HCT116 (cell line): Measurements from ENCODE around the gene GPR107. TPM values are rescaled to one million over a fixed set of nuclear protein-coding genes. Genes with fewer than 3 reads are reported as not detected.

Experiments used
- ATAC-seq: fragments of 200-7000 bp; cut with Tn5 transposase; 2 replicates; pipeline ENCODE4 v1.9.1; 2020; ENCODE audit warnings: mild to moderate bottlenecking, moderate library complexity
- BruUV-seq: library from RNA; stranded (reverse); fragments of 400-500 nt; replicated peaks from 2 replicates; lab custom pipeline; 2021; lab: Mats Ljungman, UMichigan
- CTCF ChIA-PET: fragments of 300-600 bp; sonication (Branson Sonifier 250); formaldehyde crosslinking; loops from one replicate; lab custom pipeline; 2021; ENCODE audit warnings: antibody characterized with exemption; lab: Charles Lee
- POLR2A ChIA-PET: fragments of 300-600, 350-600 bp; sonication (Branson Sonifier 250); formaldehyde crosslinking; loops from one replicate; lab custom pipeline; 2021; ENCODE audit warnings: antibody characterized with exemption; lab: Charles Lee
- RAD21 ChIA-PET, 2 experiments: fragments of 300-600 bp; sonication (Branson Sonifier 250); formaldehyde crosslinking; loops; one replicate each; lab custom pipeline; 2023; ENCODE audit warnings: low total read pairs in 2 of 2; ENCODE audit not compliant: uncharacterized antibody in 2 of 2, unreplicated experiment in 2 of 2, low non-redundant PET in 1 of 2; lab: Charles Lee
- DNase-seq: peaks from one replicate; pipeline ENCODE4 v3.0.0-alpha.2; 2010; ENCODE audit warnings: low read depth, low spot score
- H2AFZ ChIP-seq: fragments of 200-600 bp; shearing (Covaris generic), sonication (generic); 2 replicates; pipeline ENCODE4 v1.6.1; 2017; ENCODE audit warnings: low read depth, mixed run types, mixed read lengths, antibody characterized with exemption, low read length; ENCODE audit not compliant: poor library complexity, severe bottlenecking
- H3K27ac ChIP-seq: 2 replicates; pipeline ENCODE4 v1.5.1; 2012; ENCODE audit warnings: low read depth, low read length
- H3K27me3 ChIP-seq: fragments of 200-600 bp; sonication (generic); 2 replicates; pipeline ENCODE4 v1.6.1; 2016; ENCODE audit warnings: mixed run types, low read length, mixed read lengths; ENCODE audit not compliant: insufficient read depth
- H3K36me3 ChIP-seq, 2 experiments: fragments of 200-500 bp in 1 of 2; fragments of 200-600 bp in 1 of 2; sonication (Bioruptor generic) in 1 of 2; sonication (generic) in 1 of 2; 2 replicates each; pipeline versions ENCODE4 v1.5.1 to v1.6.1; 2014 to 2016; ENCODE audit warnings: low read length in 2 of 2, inconsistent platforms in 1 of 2, mixed read lengths in 1 of 2, mixed run types in 1 of 2; ENCODE audit not compliant: insufficient read depth in 2 of 2, control insufficient read depth in 1 of 2
- H3K4me1 ChIP-seq, 2 experiments: fragments of 200-600 bp in 1 of 2; sonication (generic) in 1 of 2; 2 replicates each; pipeline versions ENCODE4 v1.5.1 to v1.6.1; 2012 to 2017; ENCODE audit warnings: low read length in 2 of 2, inconsistent platforms in 1 of 2, mild to moderate bottlenecking in 1 of 2, mixed read lengths in 1 of 2, mixed run types in 1 of 2, moderate library complexity in 1 of 2; ENCODE audit not compliant: insufficient read depth in 2 of 2, control insufficient read depth in 1 of 2
- H3K4me2 ChIP-seq: fragments of 200-600 bp; sonication (generic); 2 replicates; pipeline ENCODE4 v1.6.1; 2017; ENCODE audit warnings: mixed run types, low read length, mixed read lengths
- H3K4me3 ChIP-seq, 2 experiments: fragments of 200-600 bp in 1 of 2; sonication (generic) in 1 of 2; replicated peaks in 1 of 2; 2 replicates each; pipeline ENCODE4 v1.5.1; 2011 to 2016; ENCODE audit warnings: low read length in 2 of 2, control low read depth in 1 of 2, low read depth in 1 of 2, mild to moderate bottlenecking in 1 of 2, mixed read lengths in 1 of 2, mixed run types in 1 of 2
- H3K79me2 ChIP-seq: fragments of 200-600 bp; sonication (generic); 2 replicates; pipeline ENCODE4 v1.6.1; 2017; ENCODE audit warnings: mild to moderate bottlenecking, mixed run types, low read length, moderate library complexity, mixed read lengths; ENCODE audit not compliant: insufficient read depth
- H3K9ac ChIP-seq: fragments of 200-600 bp; sonication (generic); 2 replicates; pipeline ENCODE4 v1.6.1; 2016; ENCODE audit warnings: low read length, mixed read lengths
- H3K9me2 ChIP-seq: fragments of 200-600 bp; sonication (generic), shearing (Covaris generic); 2 replicates; pipeline ENCODE4 v1.6.1; 2017; ENCODE audit warnings: mixed run types, mild to moderate bottlenecking, moderate library complexity; ENCODE audit not compliant: insufficient read depth
- H3K9me3 ChIP-seq, 2 experiments: fragments of 200-500 bp in 1 of 2; fragments of 200-600 bp in 1 of 2; sonication (Bioruptor generic) in 1 of 2; sonication (generic) in 1 of 2; 2 replicates each; pipeline ENCODE4 v1.6.1; 2014 to 2017; ENCODE audit warnings: low read length in 2 of 2, mixed read lengths in 2 of 2, inconsistent platforms in 1 of 2, low read depth in 1 of 2, mild to moderate bottlenecking in 1 of 2, mixed run types in 1 of 2, moderate library complexity in 1 of 2; ENCODE audit not compliant: control insufficient read depth in 1 of 2, insufficient read depth in 1 of 2
- H4K20me1 ChIP-seq: fragments of 200-600 bp; sonication (generic), shearing (Covaris generic); 2 replicates; pipeline ENCODE4 v1.6.1; 2017; ENCODE audit warnings: mixed run types, mild to moderate bottlenecking, moderate library complexity; ENCODE audit not compliant: insufficient read depth
- ATF3 ChIP-seq: IDR thresholded peaks from 2 replicates; pipeline ENCODE4 v1.6.1; 2012
- CEBPB ChIP-seq: IDR thresholded peaks from 2 replicates; pipeline ENCODE4 v1.6.1; 2012; ENCODE audit warnings: low read depth
- CTCF ChIP-seq, 3 experiments: fragments of 200-600 bp in 1 of 3; sonication (generic) in 1 of 3; IDR thresholded peaks in 2 of 3; conservative IDR thresholded peaks in 1 of 3; 2 replicates each; pipeline ENCODE4 v1.5.1; 2012 to 2017; ENCODE audit warnings: low read depth in 2 of 3, low read length in 2 of 3, antibody characterized with exemption in 1 of 3, borderline replicate concordance in 1 of 3, control low read depth in 1 of 3, mild to moderate bottlenecking in 1 of 3, mixed read lengths in 1 of 3, mixed run types in 1 of 3, moderate library complexity in 1 of 3; ENCODE audit not compliant: insufficient read depth in 1 of 3
- EGR1 ChIP-seq: IDR thresholded peaks from 2 replicates; pipeline ENCODE4 v1.6.1; 2012; ENCODE audit warnings: low read depth
- ELF1 ChIP-seq: IDR thresholded peaks from 2 replicates; pipeline ENCODE4 v1.6.1; 2012; ENCODE audit warnings: low read depth, borderline replicate concordance
- EZH2 ChIP-seq: fragments of 200-600 bp; sonication (generic); IDR thresholded peaks from 2 replicates; pipeline ENCODE4 v1.6.1; 2017; ENCODE audit warnings: antibody characterized with exemption, mixed run types
- EZH2phosphoT487 ChIP-seq: fragments of 200-600 bp; IDR thresholded peaks from 2 replicates; pipeline ENCODE4 v1.6.1; 2018; ENCODE audit warnings: antibody characterized with exemption, borderline replicate concordance
- FOSL1 ChIP-seq: IDR thresholded peaks from 2 replicates; pipeline ENCODE4 v1.6.1; 2012; ENCODE audit warnings: low read depth
- JUND ChIP-seq: IDR thresholded peaks from 2 replicates; pipeline ENCODE4 v1.6.1; 2012
- MAX ChIP-seq: IDR thresholded peaks from 2 replicates; pipeline ENCODE4 v1.6.1; 2012
- POLR2A ChIP-seq: IDR thresholded peaks from 2 replicates; pipeline ENCODE4 v1.7.0; 2011; ENCODE audit warnings: borderline replicate concordance; ENCODE audit not compliant: insufficient read depth, insufficient read length; ENCODE audit errors: extremely low read depth
- POLR2AphosphoS5 ChIP-seq: IDR thresholded peaks from 2 replicates; pipeline ENCODE4 v1.6.1; 2011; ENCODE audit warnings: mild to moderate bottlenecking, low read depth, low read length, moderate library complexity
- RAD21 ChIP-seq: IDR thresholded peaks from 2 replicates; pipeline ENCODE4 v1.6.1; 2012; ENCODE audit warnings: low read depth, mild to moderate bottlenecking
- REST ChIP-seq: IDR thresholded peaks from 2 replicates; pipeline ENCODE4 v1.6.1; 2012; ENCODE audit warnings: low read depth
- SIN3A ChIP-seq: IDR thresholded peaks from 2 replicates; pipeline ENCODE4 v1.6.1; 2012; ENCODE audit warnings: low read depth
- SRF ChIP-seq: IDR thresholded peaks from 2 replicates; pipeline ENCODE4 v1.6.1; 2012; ENCODE audit warnings: low read depth
- YY1 ChIP-seq: IDR thresholded peaks from 2 replicates; pipeline ENCODE4 v1.6.1; 2011; ENCODE audit warnings: low read length, low read depth, moderate library complexity, mild to moderate bottlenecking; ENCODE audit not compliant: insufficient replicate concordance; ENCODE audit errors: extremely low read depth
- ZBTB33 ChIP-seq: IDR thresholded peaks from 2 replicates; pipeline ENCODE4 v1.6.1; 2011; ENCODE audit warnings: mild to moderate bottlenecking, low read length, moderate library complexity; ENCODE audit not compliant: insufficient replicate concordance; ENCODE audit errors: extremely low read depth
- intact Hi-C: fragments of 100-400 bp; cut with micrococcal nuclease; formaldehyde crosslinking; loops from 2 replicates; pipeline ENCODE4 v1.10.0; 2022
- total RNA-seq: library from RNA; stranded (reverse); gene quantifications from one replicate; pipeline ENCODE4 v1.2.1, GENCODE V29; 2021; ENCODE audit not compliant: unreplicated experiment

Gene GPR107
- total RNA-seq, 1 experiment from 2014 or later = 32.5 TPM

- H2AFZ ChIP-seq = no peak overlapping the region
- H3K9me3 ChIP-seq = no peaks in the 10 kb centered on the region
- H3K27me3 ChIP-seq = no peaks in the 10 kb centered on the region
- BruUV-seq = TSS peak; percentile 37
- no peaks in the 10 kb centered on the region for H4K20me1 ChIP-seq
- peaks cover 0 to 4% of the 10 kb centered on the region in 2 experiments; a peak in 1 of 4 replicates for H3K36me3 ChIP-seq
- no peak for TF ChIP-seq ELF1
- TF ChIP-seq EGR1 = no peak
- no peak for TF ChIP-seq SIN3A
- no peak for TF ChIP-seq POLR2A
- no peak for TF ChIP-seq CTCF (IDR thresholded peaks at IDR 0.05 in 2 of 3, conservative IDR thresholded peaks at IDR 0.05 in 1 of 3; ENCODE audit: borderline replicate concordance in 1 of 3, insufficient read depth in 1 of 3, low read depth in 2 of 3, low read length in 2 of 3)
- TF ChIP-seq RAD21 = no peak
- TF ChIP-seq REST = no peak
- TF ChIP-seq ZBTB33 = no peak
- no peak for TF ChIP-seq EZH2
- TF ChIP-seq JUND = no peak
- TF ChIP-seq MAX = no peak
- TF ChIP-seq YY1 = no peak
- no peak for TF ChIP-seq ATF3
- TF ChIP-seq POLR2AphosphoS5 = no peak
- TF ChIP-seq FOSL1 = no peak
- no peak for TF ChIP-seq SRF
- TF ChIP-seq CEBPB = no peak
- no peak for TF ChIP-seq EZH2phosphoT487
- TF ChIP-seq, all 23 proteins: peak for 0
- Histone ChIP-seq H3K4me3 (no peak overlapping the region), H3K9me2 (no peaks in the 10 kb centered on the region), H3K27ac (no peak overlapping the region), H3K9ac (no peak overlapping the region), H3K4me1 (peaks cover 8 to 25% of the 10 kb centered on the region in 2 experiments), H3K79me2 (peaks cover 69% of the 10 kb centered on the region), H3K4me2 (no peak overlapping the region)
- RAD21 ChIA-PET = no interaction called here
- intact Hi-C loops = no loop called here
- POLR2A ChIA-PET = no interaction called here
- CTCF ChIA-PET = interaction anchor here (0.8 kb wide), 1 partner anchor 61 kb away, joined by 3 read pairs; no protein-coding TSS in a partner anchor
- no peak for ATAC-seq
- DNase-seq = no peak
Measured at GRCh38 chr9:130174920-130175321, 121.2 kb downstream of the GPR107 start.
